Body of pancreas (tissue), 4 donors: Measurements from ENCODE around the gene TRIM61. TPM values are rescaled to one million over a fixed set of nuclear protein-coding genes. Genes with fewer than 3 reads are reported as not detected.
"Not testable (repeated sequence)": the region's sequence is repeated elsewhere in the genome, so short reads cannot be mapped to it uniquely, and the experiment has no call there.

ENCODE experiments used
- ATAC-seq: fragments of 150-250 bp; one replicate; pipeline ENCODE4 v1.9.1; 2016
- DNase-seq, 4 donors: peaks; one replicate each; pipeline ENCODE4 v3.0.0-alpha.2; 2019
- H3K27ac ChIP-seq, 4 donors: fragments of 200-600 bp; sonication (generic); 1 replicate in 3 of 4; 2 replicates in 1 of 4; pipeline versions ENCODE4 v1.5.1 to v1.6.1; 2016 to 2019; ENCODE audit warnings: mild to moderate bottlenecking in 1 of 4, mixed read lengths in 1 of 4, moderate library complexity in 1 of 4
- H3K27me3 ChIP-seq, 2 donors: fragments of 200-600 bp; sonication (generic); one replicate each; pipeline ENCODE4 v1.6.0; 2016; ENCODE audit warnings: mild to moderate bottlenecking in 1 of 2
- H3K36me3 ChIP-seq, 2 donors: fragments of 200-600 bp; sonication (generic); replicated peaks in 1 of 2; 2 replicates each; pipeline ENCODE4 v1.5.1; 2016; ENCODE audit warnings: low read depth in 2 of 2; ENCODE audit not compliant: insufficient read depth in 1 of 2
- H3K4me1 ChIP-seq: fragments of 200-600 bp; sonication (generic); one replicate; pipeline ENCODE4 v1.6.0; 2016
- H3K4me3 ChIP-seq, 2 donors: fragments of 200-600 bp; sonication (generic); 1 replicate in 1 of 2; 2 replicates in 1 of 2; pipeline ENCODE4 v1.5.1; 2016 to 2019
- H3K9me3 ChIP-seq, 3 donors: fragments of 200-600 bp; sonication (generic); 1 replicate in 2 of 3; 2 replicates in 1 of 3; pipeline ENCODE4 v1.5.1; 2016
- CTCF ChIP-seq, 7 experiments: fragments of 450-650 bp in 4 of 7; fragments of 200-600 bp in 3 of 7; sonication (generic) in 3 of 7; IDR thresholded peaks; one replicate each; pipeline ENCODE4 v1.5.1; 2016 to 2019; ENCODE audit warnings: antibody characterized with exemption in 7 of 7
- POLR2A ChIP-seq, 3 donors: fragments of 450-650 bp; IDR thresholded peaks; one replicate each; pipeline ENCODE4 v1.6.1; 2016; ENCODE audit warnings: antibody characterized with exemption in 3 of 3, mild to moderate bottlenecking in 2 of 3
- WGBS, 2 donors: methylation state at CpG; one replicate each; pipeline ENCODE4 v1.1.5; 2017; 5-methylcytosine and 5-hydroxymethylcytosine counted together
- intact Hi-C: fragments of 100-400 bp; cut with DNase I; formaldehyde crosslinking; loops from one replicate; pipeline ENCODE4 v1.15.1; 2023
- total RNA-seq, 2 donors: library from RNA; depleted of rRNA; stranded (reverse); fragments of >200 nt; gene quantifications; one replicate each; pipeline ENCODE4 v1.1.0, GENCODE V29; 2016

Gene TRIM61
- total RNA-seq, 2 donors from 2014 or later: not detected

GRCh38 chr4:164989471-164989870 is 12.0 kb upstream of the TRIM61 start:
- intact Hi-C loops: no loop called here
- H3K4me1 ChIP-seq: no peaks in the 10 kb centered on the region
- WGBS, 2 donors: 23 to 33% methylated on average over 2 of the region's 2 CpGs
- no peak for TF ChIP-seq CTCF (IDR thresholded peaks at IDR 0.05)
- no peak for TF ChIP-seq POLR2A (IDR thresholded peaks at IDR 0.05)
- DNase-seq (no peak), ATAC-seq (no peak)
- H3K27me3 ChIP-seq: no peaks in the 10 kb centered on the region
- H3K36me3 ChIP-seq: no peaks in the 10 kb centered on the region
- no peak overlapping the region for H3K27ac ChIP-seq
- no peaks in the 10 kb centered on the region for H3K9me3 ChIP-seq
- no peak overlapping the region for H3K4me3 ChIP-seq

GRCh38 chr4:164971929-164972328 is 5.5 kb downstream of the TRIM61 start:
- H3K4me1 ChIP-seq, ATAC-seq, H3K27me3 ChIP-seq, H3K36me3 ChIP-seq, intact Hi-C loops, H3K4me3 ChIP-seq, DNase-seq, H3K9me3 ChIP-seq, H3K27ac ChIP-seq: not testable (repeated sequence)
- WGBS, 2 donors: 83 to 95% methylated on average over 2 of the region's 2 CpGs

GRCh38 chr4:164959896-164960295 is 17.6 kb downstream of the TRIM61 start:
- intact Hi-C loops: no loop called here
- TF ChIP-seq CTCF (IDR thresholded peaks at IDR 0.05): no peak
- TF ChIP-seq POLR2A (IDR thresholded peaks at IDR 0.05): no peak
- 94 to 96% methylated on average over 2 of the region's 2 CpGs for WGBS, 2 donors
- ATAC-seq (no peak), DNase-seq (no peak)
- no peak overlapping the region for H3K4me3 ChIP-seq
- no peaks in the 10 kb centered on the region for H3K36me3 ChIP-seq
- H3K4me1 ChIP-seq: peaks cover 6% of the 10 kb centered on the region
- H3K27me3 ChIP-seq: no peaks in the 10 kb centered on the region
- no peak overlapping the region for H3K27ac ChIP-seq
- H3K9me3 ChIP-seq: no peaks in the 10 kb centered on the region

GRCh38 chr4:164959421-164959820 is 18.0 kb downstream of the TRIM61 start:
- ATAC-seq, intact Hi-C loops, H3K4me1 ChIP-seq, H3K27ac ChIP-seq, H3K27me3 ChIP-seq, H3K4me3 ChIP-seq, H3K36me3 ChIP-seq, H3K9me3 ChIP-seq, DNase-seq: not testable (repeated sequence)
- WGBS, 2 donors: 85% methylated on average over 2 of the region's 3 CpGs

GRCh38 chr4:164956766-164957643 is 20.5 kb downstream of the TRIM61 start:
- Histone ChIP-seq H3K27me3 (no peaks in the 10 kb centered on the region), H3K4me3 (peak overlapping the region; percentile 52 to 66), H3K9me3 (no peaks in the 10 kb centered on the region), H3K27ac (no peak overlapping the region), H3K36me3 (no peaks in the 10 kb centered on the region), H3K4me1 (peaks cover 6% of the 10 kb centered on the region)
- ATAC-seq: peak; percentile 99
- peak in 2 of 3 donors; percentile 36 to 45 for TF ChIP-seq POLR2A (IDR thresholded peaks at IDR 0.05)
- peak in 1 of 7 experiments; percentile 7 for TF ChIP-seq CTCF (IDR thresholded peaks at IDR 0.05)
- peak; percentile 70 to 90 (median 76) for DNase-seq
- WGBS, 2 donors: 6 to 9% methylated on average over 17 to 46 of the region's 46 CpGs
- intact Hi-C loops: no loop called here
